Activated naive CD8-positive, alpha-beta T cell treated with anti-CD3 and anti-CD28 coated beads for 36 hours (primary cell): ENCODE measurements around the gene LAPTM4A. TPM values are rescaled to one million over a fixed set of nuclear protein-coding genes. Genes with fewer than 3 reads are reported as not detected.

Experiments used
- DNase-seq: peaks from one replicate; pipeline ENCODE4 v3.0.0; 2021
- H3K27ac Mint-ChIP-seq: one replicate; pipeline ENCODE4 v1.8.0; 2022; ENCODE audit warnings: mild to moderate bottlenecking, moderate library complexity, mixed read lengths
- H3K27me3 Mint-ChIP-seq: one replicate; pipeline ENCODE4 v1.8.0; 2022; ENCODE audit warnings: mild to moderate bottlenecking, mixed read lengths
- H3K36me3 Mint-ChIP-seq: one replicate; pipeline ENCODE4 v1.8.0; 2021; ENCODE audit warnings: mild to moderate bottlenecking, mixed read lengths
- H3K4me1 Mint-ChIP-seq: one replicate; pipeline ENCODE4 v1.8.0; 2021; ENCODE audit warnings: mixed read lengths
- H3K4me3 Mint-ChIP-seq: one replicate; pipeline ENCODE4 v1.8.0; 2022; ENCODE audit warnings: mild to moderate bottlenecking, moderate library complexity, mixed read lengths
- H3K9me3 Mint-ChIP-seq: one replicate; pipeline ENCODE4 v1.8.0; 2022; ENCODE audit warnings: mixed read lengths
- total RNA-seq, 2 experiments: library from RNA; stranded (reverse); gene quantifications; one replicate each; pipeline ENCODE4 v1.2.3, GENCODE V29; 2021

The LAPTM4A gene
- total RNA-seq, 2 experiments from 2014 or later, result 20.5 to 20.9 TPM

GRCh38 chr2:20025065-20025786, 26.2 kb downstream of the LAPTM4A start:
- Mint-ChIP-seq H3K27ac (no peak overlapping the region), H3K4me3 (no peak overlapping the region), H3K4me1 (no peaks in the 10 kb centered on the region), H3K36me3 (peaks cover 47% of the 10 kb centered on the region), H3K27me3 (no peaks in the 10 kb centered on the region), H3K9me3 (peaks cover 18% of the 10 kb centered on the region)
- no peak for DNase-seq

GRCh38 chr2:20023688-20024087, 27.7 kb downstream of the LAPTM4A start:
- Mint-ChIP-seq H3K36me3 (peaks cover 34% of the 10 kb centered on the region), H3K27ac (no peak overlapping the region), H3K27me3 (no peaks in the 10 kb centered on the region), H3K9me3 (peaks cover 21% of the 10 kb centered on the region), H3K4me1 (no peaks in the 10 kb centered on the region), H3K4me3 (no peak overlapping the region)
- no peak for DNase-seq

GRCh38 chr2:20021405-20022009, 29.9 kb downstream of the LAPTM4A start:
- Mint-ChIP-seq H3K27me3 (no peaks in the 10 kb centered on the region), H3K27ac (no peak overlapping the region), H3K36me3 (peaks cover 21% of the 10 kb centered on the region), H3K9me3 (peaks cover 21% of the 10 kb centered on the region), H3K4me1 (no peaks in the 10 kb centered on the region), H3K4me3 (no peak overlapping the region)
- DNase-seq, result no peak

GRCh38 chr2:20019747-20020146, 31.7 kb downstream of the LAPTM4A start:
- H3K4me1 Mint-ChIP-seq, result no peaks in the 10 kb centered on the region

GRCh38 chr2:20018601-20019152, 32.8 kb downstream of the LAPTM4A start:
- Mint-ChIP-seq H3K9me3 (peaks cover 27% of the 10 kb centered on the region), H3K4me3 (no peak overlapping the region), H3K36me3 (peaks cover 17% of the 10 kb centered on the region), H3K27me3 (peaks cover 10% of the 10 kb centered on the region), H3K4me1 (no peaks in the 10 kb centered on the region), H3K27ac (no peak overlapping the region)
- DNase-seq, result no peak

More at GRCh38 chr2:20019747-20020146, 31.7 kb downstream of the LAPTM4A start:
- peaks cover 2% of the 10 kb centered on the region for H3K27me3 Mint-ChIP-seq
- H3K4me3 Mint-ChIP-seq, result no peak overlapping the region
- peaks cover 21% of the 10 kb centered on the region for H3K36me3 Mint-ChIP-seq
- H3K27ac Mint-ChIP-seq, result no peak overlapping the region
- DNase-seq, result no peak
- peaks cover 21% of the 10 kb centered on the region for H3K9me3 Mint-ChIP-seq

- DNase-seq, result no peak
- Mint-ChIP-seq H3K27me3 (peaks cover 27% of the 10 kb centered on the region), H3K9me3 (peaks cover 18% of the 10 kb centered on the region), H3K36me3 (peaks cover 6% of the 10 kb centered on the region), H3K27ac (no peak overlapping the region), H3K4me1 (peaks cover 4% of the 10 kb centered on the region), H3K4me3 (no peak overlapping the region)
Observed at GRCh38 chr2:20016346-20016745, 35.1 kb downstream of the LAPTM4A start.

GRCh38 chr2:20015482-20016083, 35.8 kb downstream of the LAPTM4A start:
- Mint-ChIP-seq H3K36me3 (peaks cover 3% of the 10 kb centered on the region), H3K4me3 (no peak overlapping the region), H3K27me3 (peaks cover 34% of the 10 kb centered on the region), H3K4me1 (peaks cover 4% of the 10 kb centered on the region), H3K27ac (no peak overlapping the region), H3K9me3 (peaks cover 14% of the 10 kb centered on the region)
- no peak for DNase-seq

- H3K27ac Mint-ChIP-seq, result no peak overlapping the region
- peaks cover 7% of the 10 kb centered on the region for H3K9me3 Mint-ChIP-seq
- H3K4me1 Mint-ChIP-seq, result peaks cover 4% of the 10 kb centered on the region
- H3K4me3 Mint-ChIP-seq, result peak overlapping the region; percentile 46
- no peak for DNase-seq
- H3K36me3 Mint-ChIP-seq, result no peaks in the 10 kb centered on the region
- peaks cover 48% of the 10 kb centered on the region for H3K27me3 Mint-ChIP-seq
Observed at GRCh38 chr2:20013126-20013849, 38.1 kb downstream of the LAPTM4A start.

- H3K36me3 Mint-ChIP-seq, result no peaks in the 10 kb centered on the region
- peak within 1 kb of the TSS; percentile 56 for H3K4me3 Mint-ChIP-seq
- no peak within 1 kb of the TSS for H3K27ac Mint-ChIP-seq
- H3K4me1 Mint-ChIP-seq, result peaks cover 4% of the 10 kb centered on the region
- H3K9me3 Mint-ChIP-seq, result peaks cover 7% of the 10 kb centered on the region
- peak; percentile 26 for DNase-seq
- H3K27me3 Mint-ChIP-seq, result peaks cover 54% of the 10 kb centered on the region
Observed at GRCh38 chr2:20012282-20013125, 38.9 kb downstream of the LAPTM4A start, which contains the start of gene MATN3. TSS of gene MATN3 (minus strand) at chr2:20012668. CDS start at chr2:20012631, 37 bp downstream.

- H3K4me1 Mint-ChIP-seq, result peaks cover 4% of the 10 kb centered on the region
- peaks cover 59% of the 10 kb centered on the region for H3K27me3 Mint-ChIP-seq
- no peak overlapping the region for H3K27ac Mint-ChIP-seq
- no peaks in the 10 kb centered on the region for H3K36me3 Mint-ChIP-seq
- H3K4me3 Mint-ChIP-seq, result peak overlapping the region; percentile 56
- DNase-seq, result no peak
- peaks cover 7% of the 10 kb centered on the region for H3K9me3 Mint-ChIP-seq
Observed at GRCh38 chr2:20012032-20012281, 39.5 kb downstream of the LAPTM4A start.

GRCh38 chr2:20011276-20012031, 40.0 kb downstream of the LAPTM4A start:
- H3K4me3 Mint-ChIP-seq, result peak overlapping the region; percentile 56
- H3K27ac Mint-ChIP-seq, result no peak overlapping the region
- peaks cover 7% of the 10 kb centered on the region for H3K9me3 Mint-ChIP-seq
- H3K27me3 Mint-ChIP-seq, result peaks cover 64% of the 10 kb centered on the region
- peaks cover 4% of the 10 kb centered on the region for H3K4me1 Mint-ChIP-seq
- H3K36me3 Mint-ChIP-seq, result no peaks in the 10 kb centered on the region
- DNase-seq, result no peak

GRCh38 chr2:20008703-20009102, 42.7 kb downstream of the LAPTM4A start:
- Mint-ChIP-seq H3K4me3 (no peak overlapping the region), H3K27ac (no peak overlapping the region), H3K9me3 (no peaks in the 10 kb centered on the region), H3K27me3 (peaks cover 58% of the 10 kb centered on the region), H3K36me3 (no peaks in the 10 kb centered on the region), H3K4me1 (peaks cover 4% of the 10 kb centered on the region)
- no peak for DNase-seq

GRCh38 chr2:20005891-20006470, 45.4 kb downstream of the LAPTM4A start:
- Mint-ChIP-seq H3K36me3 (no peaks in the 10 kb centered on the region), H3K9me3 (no peaks in the 10 kb centered on the region), H3K4me1 (no peaks in the 10 kb centered on the region), H3K27ac (no peak overlapping the region), H3K4me3 (no peak overlapping the region), H3K27me3 (peaks cover 43% of the 10 kb centered on the region)
- no peak for DNase-seq
